HG03354 (cell line): ENCODE results near the gene WNT3.

Experiments
- ATAC-seq: cut with Tn5 transposase; IDR thresholded peaks from one replicate; pipeline ENCODE4 v1.9.1; 2021; ENCODE audit warnings: mild to moderate bottlenecking; ENCODE audit not compliant: unreplicated experiment, poor library complexity, severe bottlenecking

Gene WNT3

DNA sequence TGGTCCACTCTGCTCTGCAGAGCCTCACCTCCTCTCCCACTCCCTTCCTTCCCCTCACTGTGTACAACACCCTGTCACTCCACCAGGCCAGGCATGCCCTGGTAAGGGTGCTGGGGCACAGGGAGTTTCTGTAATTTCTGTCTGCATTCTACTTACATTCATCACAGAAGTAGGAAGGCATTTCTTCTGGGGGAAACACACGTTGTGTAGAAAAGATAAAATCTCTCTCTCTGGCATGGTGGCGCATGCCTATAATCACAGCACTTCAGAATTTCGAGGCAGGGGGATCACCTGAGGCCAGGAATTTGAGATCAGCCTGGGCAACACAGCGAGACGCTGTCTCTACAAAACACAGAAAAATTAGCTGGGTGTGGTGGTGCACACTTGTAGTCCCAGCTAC, 27.0 kb downstream of the WNT3 start:
- ATAC-seq: no peak

DNA sequence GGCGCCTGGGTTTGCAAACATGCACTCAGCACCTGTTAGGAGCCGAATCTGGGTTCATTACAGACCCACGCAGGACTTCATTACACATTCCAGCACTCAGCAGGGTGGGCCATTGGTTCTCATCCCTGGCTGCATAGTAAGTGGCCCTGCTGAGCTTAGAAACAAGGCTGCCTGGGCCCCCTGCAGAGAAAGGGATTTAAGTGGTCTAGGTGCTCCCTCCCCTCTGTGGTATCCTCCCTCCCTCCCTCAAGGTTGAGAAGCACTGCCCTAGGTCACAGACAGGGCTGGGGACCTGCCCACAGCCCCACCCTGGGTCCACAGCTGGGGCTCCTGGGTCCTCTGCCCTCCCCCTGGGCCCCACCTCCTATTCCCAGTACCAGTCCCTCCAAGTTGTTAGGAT, 28.3 kb downstream of the WNT3 start:
- ATAC-seq: no peak

DNA sequence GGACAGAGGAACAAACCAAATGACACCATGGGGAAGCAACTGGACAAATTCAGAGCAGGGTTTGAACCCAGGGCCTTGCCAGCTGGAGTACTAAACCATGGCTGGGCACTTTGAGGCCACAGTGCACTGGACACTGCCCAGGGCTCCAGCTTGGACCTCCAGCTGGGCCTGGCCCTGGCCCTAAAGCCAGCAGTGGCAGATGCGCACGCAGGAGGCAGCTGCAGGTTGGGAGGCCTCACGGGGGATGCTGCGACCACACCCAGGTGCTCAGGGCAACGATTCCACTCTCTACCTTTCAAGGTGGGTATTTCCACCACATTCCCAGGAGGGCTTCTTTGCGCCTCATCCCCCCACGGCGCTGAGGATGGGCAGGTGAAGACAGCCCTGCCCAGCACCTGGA, 28.9 kb downstream of the WNT3 start:
- ATAC-seq: no peak

DNA sequence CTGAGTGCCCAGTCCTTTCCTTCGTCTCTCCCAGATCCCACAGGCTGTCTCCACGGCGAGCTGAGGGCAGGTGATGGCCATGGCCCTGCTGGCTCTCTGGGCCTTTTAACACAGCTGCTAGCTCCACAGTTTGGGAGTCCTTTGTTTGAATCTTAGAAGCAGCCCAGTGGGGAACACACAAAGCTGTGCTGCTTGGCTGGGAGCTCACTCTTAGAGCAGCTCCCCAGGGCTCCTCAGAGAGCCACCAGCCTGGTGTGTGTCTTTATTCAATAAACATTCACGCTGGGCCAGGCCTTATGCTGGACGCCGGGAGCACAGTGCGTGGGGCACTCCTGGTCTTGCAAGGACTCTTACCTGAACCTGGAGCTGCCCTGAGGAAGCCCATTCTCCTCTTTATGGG, 29.7 kb downstream of the WNT3 start:
- no peak for ATAC-seq

DNA sequence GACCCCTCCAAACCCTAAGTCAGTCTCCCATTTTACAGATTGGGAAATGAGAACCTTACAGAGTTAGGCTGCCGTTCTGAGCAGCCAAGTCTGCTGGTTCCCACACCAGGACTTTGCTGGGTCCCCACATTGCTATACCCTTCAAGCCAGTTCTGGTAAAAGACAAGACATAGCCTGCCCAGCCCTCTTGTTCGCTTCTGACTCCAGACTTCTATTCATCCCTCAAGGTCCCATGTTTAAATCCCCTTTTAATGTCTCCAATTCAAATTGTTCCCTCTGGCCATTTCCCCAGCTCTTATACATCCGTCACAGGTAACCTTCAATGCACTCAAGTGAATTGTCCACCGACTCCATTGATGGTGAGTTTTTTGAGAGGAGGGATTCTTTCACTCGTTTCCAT, 30.2 kb downstream of the WNT3 start:
- ATAC-seq: no peak

DNA sequence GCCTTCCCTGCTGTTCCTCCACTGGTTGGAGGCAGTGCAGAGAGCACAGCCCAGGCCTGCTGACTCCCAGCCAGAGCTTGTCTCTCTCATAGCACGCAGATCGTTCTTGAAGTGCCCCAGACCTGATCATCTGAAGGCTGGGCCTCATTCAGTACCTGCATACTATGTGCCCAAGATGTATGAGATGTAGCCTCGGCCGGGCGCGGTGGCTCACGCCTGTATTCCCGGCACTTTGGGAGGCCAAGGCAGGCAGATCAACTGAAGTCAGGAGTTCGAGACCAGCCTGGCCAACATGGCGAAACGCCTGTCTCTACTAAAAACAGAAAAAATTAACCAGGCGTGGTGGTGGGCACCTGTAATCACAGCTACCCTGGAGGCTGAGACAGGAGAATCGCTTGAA, 31.0 kb downstream of the WNT3 start:
- no peak for ATAC-seq

DNA sequence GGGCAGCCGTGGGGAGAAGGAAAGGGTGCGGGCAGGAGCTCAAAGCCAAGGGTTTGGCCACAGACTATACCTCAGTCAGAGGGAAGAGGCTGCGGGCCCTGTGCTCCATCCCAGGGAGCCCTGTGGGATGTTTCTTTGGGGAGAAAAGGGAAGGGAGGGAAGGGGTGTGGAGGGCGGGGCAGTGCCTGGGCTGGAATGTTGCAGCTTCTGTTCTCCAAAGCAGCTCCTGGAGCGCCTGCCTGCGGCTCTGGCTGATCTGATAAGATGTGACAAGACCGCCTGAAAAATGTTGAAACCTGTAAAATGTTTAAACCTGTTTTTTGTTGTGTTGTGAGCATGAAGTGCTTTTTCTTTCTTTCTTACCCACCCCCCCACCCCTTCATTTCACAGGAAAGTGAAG, 32.8 kb downstream of the WNT3 start:
- ATAC-seq: no peak

DNA sequence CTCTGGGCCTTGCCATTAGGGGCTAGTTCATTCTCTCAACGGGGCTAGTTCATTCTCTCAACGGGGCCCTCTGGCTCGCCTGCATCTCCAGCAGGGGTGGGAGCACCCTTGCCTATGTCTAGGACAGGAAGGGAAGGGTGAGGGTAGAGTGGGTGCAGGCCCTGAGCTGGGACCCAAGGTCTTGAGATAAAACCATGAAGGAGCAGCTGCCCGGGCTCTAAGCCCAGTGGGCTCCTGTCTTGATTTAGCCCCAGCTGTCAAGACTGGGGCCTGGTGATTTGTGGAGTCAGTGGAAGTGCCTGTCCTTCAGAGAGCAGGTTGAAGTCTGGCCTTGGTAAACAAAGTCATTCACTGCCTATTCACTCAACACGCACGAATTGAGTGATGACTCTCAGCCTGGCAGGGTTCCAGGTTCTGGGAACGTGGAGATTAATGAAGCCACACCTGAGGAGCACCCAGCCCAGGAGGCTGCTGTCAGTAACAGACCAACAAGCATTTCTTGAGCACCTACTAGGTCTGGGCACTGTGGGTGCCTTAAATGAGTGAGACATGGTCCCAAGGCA, 35.4 kb downstream of the WNT3 start:
- ATAC-seq: no peak

DNA sequence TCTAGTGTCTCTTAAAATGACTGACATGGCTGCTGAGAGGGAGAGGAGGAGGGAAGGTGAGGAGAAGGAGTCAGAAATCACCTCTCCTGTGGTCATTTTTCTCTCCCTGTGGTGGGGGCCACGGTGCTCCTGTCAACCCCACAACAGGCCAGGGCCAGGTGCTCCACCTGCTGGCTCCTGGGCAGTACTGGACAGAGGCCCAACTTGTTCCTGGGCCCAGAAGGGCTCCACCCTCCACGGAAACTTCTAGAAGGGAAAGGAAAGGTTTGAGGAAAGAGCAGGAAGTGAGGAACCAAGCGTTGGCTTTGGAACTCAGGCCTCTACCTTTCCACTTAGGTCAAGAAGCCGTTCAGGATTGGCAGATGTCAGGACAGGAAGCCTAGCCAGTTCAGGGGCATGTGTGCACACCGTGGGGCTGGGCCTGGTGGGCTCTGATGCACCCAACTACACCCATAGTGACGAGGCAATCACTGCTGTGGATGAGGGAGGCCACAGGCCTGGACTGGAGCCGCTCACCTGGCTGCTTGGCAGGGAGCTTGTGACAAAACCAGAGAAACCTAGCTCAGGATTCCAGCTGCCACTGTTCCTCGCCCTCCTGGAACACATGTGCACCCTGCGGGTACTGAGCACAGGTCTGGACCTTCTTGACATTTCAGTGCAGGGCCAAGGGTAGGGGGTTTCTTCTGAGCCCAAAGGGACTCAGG, 36.1 kb downstream of the WNT3 start:
- no peak for ATAC-seq

DNA sequence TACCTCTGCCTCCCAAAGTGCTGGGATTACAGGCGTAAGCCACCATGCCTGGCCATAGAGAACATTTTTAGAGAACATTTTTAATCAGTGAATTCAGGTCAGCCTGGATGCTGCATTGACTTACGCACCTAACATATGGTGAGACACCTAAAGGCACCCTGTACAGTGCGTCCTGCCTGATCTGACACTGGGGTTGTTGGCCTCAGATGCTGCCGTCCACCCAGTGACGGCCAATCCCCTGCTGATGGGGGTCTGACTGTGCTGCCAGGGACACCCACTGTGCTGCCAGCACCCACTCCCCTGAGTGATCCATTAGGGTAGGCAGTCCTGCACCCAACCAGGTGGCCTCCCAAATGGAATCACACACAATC, 38.5 kb downstream of the WNT3 start:
- no peak for ATAC-seq

DNA sequence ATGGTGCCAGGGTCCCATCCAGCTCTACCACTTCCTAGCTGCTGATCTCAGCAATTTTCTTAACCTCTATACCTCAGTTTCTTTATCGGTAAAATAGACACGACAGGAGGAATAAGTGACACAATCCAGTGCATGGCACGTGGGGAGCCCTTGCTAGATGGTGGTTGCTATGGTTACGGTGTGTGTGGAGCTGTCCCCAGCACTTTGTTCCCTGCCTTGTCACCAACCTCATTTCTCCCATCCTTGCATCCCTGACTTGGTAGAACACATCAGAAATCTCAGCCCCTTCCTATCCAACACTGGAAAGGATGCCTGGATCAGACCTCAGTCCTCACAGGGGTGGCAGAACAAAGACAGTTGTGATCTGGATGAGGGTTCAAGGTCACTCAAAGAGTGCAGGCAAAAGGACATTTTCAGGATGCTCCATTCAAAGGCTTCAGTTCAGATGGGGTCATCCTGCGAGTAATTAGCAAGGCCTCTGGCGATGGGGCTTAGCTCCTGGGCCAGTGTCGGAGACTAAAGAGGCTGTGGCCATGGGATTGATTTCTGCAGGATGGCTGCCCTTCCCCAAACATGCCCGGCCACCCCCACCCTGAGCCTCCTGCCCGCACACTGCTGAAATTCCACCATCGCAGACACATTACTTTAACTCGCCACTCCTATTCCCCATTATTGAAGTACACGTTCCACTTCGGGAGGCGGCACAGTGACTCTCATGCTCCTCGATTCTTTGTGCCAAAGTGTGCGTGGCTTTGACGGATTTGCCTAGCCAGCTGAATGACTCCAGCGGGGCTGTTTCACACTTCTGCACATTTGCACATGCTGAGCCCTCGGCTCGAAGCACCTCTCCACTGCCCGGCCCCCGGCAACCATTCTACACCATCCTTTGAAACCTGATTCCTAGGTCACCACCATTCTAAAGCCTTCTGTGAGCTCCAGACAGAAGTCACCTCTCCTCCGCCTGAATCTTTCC, 40.3 kb downstream of the WNT3 start:
- no peak for ATAC-seq

DNA sequence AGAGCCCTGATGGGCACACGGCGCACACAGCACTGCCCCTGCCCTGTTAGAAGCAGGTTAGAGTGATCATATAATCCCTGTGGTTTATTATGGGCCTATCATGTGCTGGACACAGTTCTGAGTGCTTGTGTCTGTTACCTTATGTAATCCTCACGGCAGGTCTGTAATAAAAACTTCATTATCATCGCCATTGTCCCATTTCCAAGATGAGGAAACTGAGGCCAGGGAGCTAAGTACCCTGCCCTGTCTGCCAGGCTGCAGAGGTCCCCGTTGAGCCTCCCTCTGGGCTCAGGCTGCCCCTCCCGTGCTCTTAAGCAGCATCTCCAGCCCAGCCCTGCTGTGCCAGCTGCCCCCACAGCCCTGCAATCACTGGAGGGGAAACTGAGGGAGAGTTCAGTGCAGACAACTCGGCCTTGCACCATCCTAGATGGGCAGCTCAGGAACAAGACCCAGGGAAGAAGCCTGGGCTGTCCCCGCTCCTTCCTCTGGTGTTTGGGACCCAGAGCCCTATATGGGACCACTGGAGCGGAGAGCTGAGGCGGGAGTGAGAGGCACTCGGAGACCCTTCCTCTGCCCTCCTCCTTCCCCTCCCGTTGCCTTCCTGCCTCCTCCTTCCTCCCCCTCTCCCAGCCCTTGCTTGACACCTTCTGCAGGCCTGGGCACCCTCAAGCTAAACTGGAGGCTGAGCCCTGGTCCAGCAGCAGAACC, 42.0 kb downstream of the WNT3 start:
- no peak for ATAC-seq

DNA sequence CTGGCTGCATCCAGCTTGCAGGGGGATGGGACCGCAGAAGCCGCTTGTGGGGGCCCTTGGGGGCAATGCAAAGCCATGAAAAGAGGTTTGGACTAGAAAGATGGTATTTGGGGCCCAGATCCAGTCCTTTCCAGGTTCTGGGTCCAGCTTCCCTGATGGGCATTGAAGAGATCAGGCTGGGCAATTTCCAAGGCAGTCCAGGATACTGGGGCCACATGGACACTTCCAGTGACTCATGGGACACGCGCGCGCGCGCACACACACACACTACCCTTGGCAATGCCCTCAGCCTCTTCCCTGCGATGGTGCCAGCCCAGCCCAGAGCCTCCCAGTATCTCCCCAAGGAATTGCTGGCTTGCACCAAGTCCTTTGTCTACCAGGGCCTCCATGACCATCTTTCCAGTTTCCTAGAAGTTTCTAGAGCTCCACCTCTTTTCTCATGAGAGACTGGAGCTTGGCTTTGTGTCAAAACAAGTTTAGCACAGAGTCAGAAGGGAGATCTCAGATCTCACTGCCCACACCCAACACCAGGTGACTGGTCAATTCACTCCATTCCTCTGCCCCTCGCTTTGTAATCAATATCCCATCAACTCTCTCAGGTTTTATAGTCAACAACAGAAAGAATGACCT, 44.3 kb downstream of the WNT3 start:
- ATAC-seq: no peak

DNA sequence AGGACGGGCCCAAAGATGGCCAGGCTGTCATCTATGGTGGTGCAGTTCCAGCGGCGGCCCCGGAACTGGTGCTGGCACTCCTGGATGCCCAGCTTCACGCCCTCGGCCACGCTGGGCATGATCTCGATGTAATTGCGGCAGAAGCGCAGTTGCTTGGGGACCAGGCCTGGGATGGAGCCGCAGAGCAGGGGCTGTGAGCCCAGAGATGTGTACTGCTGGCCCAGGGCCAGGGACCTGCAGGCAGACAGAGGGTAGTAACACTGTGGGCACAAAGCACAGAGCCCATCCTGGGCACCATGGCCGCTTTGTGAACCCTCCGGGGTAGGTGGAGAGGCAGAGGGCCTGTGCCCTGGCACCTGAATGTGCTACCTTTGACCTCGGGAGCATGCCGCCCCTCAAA, 44.8 kb downstream of the WNT3 start:
- no peak for ATAC-seq

DNA sequence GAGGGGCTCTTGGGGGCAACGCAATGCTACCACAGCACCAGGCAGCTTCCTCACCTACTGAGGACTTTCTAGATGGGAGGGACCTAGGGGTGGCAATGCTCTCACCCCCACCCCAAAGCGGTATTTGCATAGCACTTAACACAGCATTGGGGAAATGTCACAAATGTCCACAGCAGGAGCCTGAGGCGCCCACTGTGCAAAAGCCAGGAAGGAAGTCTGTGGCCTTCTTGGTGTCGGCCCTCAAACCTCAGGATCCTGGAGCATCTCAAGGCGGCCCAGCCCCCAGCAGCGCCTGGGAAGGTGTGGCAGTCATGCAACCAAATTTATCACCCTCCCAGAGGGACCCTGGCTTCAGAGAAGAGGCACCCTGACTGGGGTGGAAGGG, 45.3 kb downstream of the WNT3 start:
- ATAC-seq: no peak

DNA sequence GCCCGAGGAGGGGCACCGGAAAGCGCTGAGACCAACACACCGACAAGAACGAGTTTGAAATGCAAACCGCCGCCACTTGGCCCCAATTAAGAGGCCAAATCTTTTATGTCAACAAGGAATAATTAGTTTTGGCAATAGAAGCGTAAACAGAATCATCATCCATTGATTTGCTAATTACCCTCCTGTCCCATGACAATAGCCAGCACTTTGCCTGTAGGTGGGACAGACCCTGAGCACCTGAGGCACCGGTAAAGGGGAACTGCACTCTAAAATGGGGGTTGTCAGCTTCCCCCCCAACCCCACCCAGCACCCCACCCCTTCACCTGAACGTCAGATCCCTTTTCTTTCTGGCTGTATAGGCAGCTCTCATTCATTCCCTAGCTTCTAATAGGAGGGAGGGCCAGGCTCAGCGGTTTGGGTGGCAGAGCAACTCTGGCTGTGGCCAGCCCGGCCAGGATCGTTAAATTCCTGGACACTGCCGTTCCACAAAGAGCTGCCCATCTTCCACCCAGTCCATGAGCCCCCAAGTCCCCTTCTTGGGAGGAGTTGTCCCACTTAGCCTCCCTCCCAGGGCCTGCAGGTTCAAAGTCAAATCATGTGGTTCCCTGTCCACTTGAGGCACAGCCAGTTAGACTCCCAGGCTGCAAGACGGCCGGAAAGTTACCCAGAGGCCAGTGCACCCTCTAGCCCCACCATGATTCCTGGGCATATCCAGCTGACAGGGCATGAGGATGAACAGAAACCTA, 45.8 kb downstream of the WNT3 start:
- no peak for ATAC-seq

DNA sequence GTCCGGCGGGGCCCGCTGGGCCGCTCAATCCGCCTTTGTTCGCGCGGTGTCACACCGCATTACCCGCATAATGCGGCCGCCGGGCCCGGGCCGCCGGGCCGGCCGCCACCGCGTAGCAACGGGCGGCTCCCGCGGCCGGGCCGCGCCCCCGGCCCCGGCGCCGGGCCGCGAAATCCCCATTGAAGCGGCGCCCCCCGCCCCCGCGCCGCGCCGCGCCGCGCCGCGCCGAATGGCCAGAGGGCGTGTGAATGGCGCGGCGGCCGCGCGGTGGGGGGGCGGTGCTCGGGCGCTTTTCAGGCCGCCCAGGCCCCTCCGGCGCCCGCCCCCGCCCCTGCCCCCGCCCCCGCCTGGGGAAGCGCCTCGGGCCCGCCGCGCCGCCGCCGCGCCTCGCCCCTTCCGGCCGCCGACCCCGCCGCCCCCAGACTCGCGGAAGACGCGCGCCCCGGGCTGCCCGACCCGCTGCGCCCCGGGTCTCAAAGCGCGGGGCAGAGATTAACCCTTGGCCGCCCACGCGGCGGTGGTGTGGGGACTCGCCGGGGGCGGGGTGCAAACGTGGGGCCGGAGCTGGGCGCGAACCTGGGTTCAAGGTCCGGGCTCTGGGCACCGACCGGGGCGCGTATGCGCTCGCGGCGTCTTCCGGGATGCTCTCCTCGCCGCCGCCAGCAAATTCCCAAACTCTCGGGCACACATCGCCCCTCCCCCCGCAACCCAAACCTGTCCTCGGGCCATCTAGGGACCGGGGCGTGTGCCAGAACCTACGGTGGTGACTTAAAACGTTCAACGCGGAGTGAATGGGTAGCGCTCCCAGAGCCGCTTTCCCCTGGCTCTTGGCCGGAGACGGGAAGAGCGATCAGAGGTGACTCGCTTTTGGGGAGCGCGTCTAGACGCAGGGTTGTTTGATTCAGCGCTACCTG, 46.7 kb downstream of the WNT3 start:
- peak; percentile 39 for ATAC-seq

DNA sequence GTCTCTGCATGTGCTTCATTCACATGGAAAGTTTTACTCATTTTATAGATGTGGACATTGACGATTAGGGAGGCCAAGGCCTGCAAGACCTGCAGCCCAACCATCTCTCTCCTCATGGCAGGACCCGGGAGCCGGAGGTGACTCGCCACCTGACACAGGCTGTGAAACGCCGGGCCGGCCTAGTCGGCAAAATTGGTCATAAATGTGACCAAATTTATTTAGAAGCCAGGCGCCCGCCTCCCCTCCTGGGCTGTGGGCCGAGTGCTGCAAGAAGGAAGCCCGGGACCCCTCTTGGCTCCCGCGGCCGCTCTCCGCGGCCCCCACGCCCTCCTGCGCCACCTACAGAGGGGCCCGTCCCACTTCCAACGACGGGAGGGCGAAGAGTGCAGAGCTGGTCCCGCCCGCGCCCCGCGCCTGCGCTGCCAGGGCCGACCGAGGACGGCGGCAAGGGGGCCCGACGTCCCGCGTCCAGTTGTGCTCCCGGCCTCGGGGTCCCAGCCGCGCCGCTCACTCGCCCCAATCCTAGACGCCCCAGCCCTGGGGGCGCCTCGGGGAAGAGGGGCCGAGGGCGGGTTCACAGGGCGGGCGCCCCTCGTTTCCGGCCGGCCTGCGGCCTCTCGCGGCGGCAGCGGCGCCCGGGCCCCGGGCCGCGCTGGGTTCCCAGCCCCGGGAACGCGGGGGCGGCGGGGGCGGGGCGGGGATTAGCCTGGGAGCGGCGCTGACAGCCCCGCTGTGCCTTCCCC, 47.5 kb downstream of the WNT3 start:
- peak; percentile 43 for ATAC-seq
